ENCODE measurements around the gene DYNC1H1.

DNA sequence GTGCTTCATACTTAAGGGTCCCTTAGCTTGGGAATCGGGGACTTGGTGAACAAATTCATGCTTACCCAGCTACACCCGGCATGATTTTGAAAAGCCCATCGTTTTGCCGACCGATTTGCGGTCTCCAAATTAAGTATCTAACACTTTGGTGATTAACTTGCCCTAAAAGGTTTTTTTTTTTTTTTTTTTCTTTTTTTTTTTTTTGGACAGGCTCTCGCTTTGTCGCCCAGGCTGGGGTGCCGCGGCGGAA lies 123.3 kb downstream of the DYNC1H1 start:
- TF ChIP-seq, protein P1, sequence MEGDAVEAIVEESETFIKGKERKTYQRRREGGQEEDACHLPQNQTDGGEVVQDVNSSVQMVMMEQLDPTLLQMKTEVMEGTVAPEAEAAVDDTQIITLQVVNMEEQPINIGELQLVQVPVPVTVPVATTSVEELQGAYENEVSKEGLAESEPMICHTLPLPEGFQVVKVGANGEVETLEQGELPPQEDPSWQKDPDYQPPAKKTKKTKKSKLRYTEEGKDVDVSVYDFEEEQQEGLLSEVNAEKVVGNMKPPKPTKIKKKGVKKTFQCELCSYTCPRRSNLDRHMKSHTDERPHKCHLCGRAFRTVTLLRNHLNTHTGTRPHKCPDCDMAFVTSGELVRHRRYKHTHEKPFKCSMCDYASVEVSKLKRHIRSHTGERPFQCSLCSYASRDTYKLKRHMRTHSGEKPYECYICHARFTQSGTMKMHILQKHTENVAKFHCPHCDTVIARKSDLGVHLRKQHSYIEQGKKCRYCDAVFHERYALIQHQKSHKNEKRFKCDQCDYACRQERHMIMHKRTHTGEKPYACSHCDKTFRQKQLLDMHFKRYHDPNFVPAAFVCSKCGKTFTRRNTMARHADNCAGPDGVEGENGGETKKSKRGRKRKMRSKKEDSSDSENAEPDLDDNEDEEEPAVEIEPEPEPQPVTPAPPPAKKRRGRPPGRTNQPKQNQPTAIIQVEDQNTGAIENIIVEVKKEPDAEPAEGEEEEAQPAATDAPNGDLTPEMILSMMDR (IDR thresholded peaks at IDR 0.05 in 8 of 11, conservative IDR thresholded peaks at IDR 0.05 in 3 of 11), result no peak
- TF ChIP-seq POLR2A (IDR thresholded peaks at IDR 0.05) (no peak), POLR2AphosphoS5 (IDR thresholded peaks at IDR 0.05) (no peak)

All from spleen (tissue), 7 donors.